ENCODE results near the gene MBNL1.
A peak's percentile ranks its signal among the peaks of the same experiment; 100 is the strongest.
"Not testable (repeated sequence)": the region's sequence is repeated elsewhere in the genome, so short reads cannot be mapped to it uniquely, and the experiment has no call there.

MBNL1 gene

DNA sequence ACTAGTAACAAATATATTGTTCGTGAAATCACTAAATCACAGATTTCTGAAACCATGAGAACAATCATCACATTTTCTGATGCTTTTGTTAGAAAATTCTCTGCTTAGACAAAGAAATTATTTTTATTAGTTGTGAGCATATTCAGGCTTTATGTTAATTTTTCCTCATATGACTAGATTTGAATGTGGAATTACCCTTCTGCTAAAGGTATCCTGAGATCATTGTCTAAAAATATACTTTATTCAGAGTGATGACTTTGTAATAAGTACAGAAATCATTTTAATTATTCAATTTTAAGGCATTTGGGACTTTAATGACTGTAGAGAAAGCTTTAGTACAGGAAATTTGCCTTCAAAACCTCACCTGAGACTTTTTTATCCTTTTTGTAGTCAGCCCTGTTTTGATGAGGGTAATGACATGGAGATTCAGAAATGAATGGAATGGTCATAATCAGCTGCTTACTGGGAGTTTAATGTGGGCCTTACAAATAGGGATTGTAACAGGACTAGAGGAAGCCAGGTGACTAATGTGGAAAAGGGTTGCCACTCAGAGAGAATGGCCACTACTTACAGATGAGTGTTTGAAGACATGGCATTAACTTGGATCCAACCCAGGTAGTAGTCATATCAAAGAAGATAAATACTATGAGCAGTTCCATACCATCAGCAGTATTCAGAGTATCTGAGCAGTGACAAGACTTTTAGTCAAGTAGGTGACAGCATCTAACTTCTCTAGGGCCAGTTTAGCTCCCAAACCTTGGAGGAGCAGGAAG is 148.3 kb downstream of the MBNL1 start:
- no peak for DNase-seq

DNA sequence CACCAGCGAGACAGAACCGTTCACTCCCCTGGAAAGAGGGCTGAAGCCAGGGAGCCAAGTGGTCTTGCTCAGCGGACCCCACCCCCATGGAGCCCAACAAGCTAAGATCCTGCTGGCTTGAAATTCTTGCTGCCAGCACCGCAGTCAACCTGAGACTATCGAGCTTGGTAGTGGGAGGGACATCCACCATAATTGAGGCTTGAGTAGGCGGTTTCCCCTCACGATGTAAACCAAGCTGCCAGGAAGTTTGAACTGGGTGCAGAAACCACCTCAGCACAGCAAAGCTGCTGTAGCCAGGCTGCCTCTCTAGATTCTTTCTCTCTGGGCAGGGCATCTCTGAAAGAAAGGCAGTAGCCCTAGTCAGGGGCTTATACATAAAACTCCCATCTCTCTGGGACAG is 151.0 kb downstream of the MBNL1 start:
- DNase-seq: no peak

DNA sequence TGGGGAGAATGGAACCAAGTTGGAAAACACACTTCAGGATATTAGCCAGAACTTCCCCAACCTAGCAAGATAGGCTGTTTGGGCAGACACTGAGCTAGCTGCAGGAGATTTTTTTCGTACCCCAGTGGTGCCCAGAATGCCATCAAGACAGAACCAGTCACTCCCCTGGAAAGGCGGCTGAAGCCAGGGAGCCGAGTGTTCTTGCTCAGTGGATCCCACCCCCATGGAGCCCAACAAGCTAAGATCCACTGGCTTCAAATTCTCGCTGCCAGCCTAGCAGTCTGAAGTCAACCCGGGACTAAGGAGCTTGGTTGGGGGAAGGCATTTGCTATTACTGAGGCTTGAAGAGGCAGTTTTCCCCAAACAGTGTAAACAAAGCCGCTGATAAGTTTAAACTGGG is 152.4 kb downstream of the MBNL1 start:
- no peak for DNase-seq

DNA sequence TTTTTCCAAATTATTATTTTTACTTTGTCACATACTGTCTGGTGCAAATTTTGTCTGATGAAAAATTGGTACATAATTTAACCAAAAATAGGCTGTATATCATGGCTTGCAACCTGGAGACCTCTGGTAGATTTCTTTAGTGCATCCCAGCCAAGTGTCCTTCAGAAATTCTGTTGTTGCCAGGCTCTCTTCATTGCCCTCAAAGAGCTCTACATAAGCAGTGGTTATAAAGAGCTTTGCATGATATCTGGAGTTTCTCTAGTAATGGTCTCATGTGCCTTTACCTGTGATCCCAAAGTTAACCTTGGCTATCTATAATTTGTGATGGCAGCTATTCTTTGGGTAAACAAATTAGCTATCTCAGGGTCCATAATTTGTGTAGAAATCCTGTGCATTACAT is 157.7 kb downstream of the MBNL1 start:
- no peak for DNase-seq

DNA sequence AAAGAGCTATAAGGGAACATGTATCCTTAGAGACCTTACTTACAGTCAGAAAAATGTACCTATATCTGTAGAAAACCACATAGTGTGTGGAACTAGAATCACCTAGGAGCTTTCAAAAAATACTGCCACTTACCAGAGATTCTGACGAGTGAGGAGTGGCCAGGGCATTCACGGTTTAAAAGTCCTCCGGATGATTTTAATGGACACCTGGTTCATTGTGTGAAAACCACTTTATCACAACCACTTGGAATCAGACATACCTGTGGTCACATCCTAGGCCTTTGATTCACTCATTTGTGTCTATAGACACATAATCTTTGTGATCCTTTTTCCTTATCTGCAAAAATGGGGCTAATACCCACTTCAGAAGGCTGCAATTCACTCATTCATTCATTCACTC is 159.8 kb downstream of the MBNL1 start:
- no peak for DNase-seq

DNA sequence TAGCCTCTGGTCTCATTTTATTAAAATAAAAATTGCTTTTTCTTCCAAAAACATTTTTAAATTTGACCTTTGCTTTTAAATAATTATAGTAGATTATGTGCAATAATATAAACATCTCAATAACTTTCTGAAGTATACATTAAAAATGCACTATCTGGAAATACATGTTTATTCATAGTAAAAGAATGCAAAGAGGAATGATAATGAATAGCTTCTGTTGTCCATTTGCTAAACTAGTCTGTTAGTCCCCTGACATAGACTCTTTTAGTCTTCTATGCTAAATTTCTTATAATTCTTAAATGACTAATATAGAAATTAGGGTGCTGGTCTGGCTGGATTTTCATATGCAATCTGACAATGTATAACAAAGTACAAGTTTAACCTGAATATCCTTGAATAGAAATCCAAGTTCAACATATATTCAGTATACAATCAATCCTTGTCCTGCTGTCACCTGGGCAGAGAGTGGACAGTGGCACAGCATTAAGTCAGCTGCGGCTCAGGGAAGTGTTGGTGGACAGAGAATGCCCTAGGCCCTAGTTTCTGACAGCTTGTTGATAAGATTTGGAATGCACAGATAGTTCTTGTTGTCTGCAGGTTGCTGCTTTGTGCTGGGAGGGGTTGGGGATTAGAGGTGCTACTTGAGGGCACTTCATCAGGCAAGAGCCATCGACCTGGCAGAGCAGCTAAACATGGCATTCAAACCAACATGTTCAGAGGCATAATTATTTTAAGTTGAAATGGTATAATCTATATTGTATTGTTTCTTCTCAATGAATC is 161.7 kb downstream of the MBNL1 start:
- DNase-seq: peak; percentile 24

DNA sequence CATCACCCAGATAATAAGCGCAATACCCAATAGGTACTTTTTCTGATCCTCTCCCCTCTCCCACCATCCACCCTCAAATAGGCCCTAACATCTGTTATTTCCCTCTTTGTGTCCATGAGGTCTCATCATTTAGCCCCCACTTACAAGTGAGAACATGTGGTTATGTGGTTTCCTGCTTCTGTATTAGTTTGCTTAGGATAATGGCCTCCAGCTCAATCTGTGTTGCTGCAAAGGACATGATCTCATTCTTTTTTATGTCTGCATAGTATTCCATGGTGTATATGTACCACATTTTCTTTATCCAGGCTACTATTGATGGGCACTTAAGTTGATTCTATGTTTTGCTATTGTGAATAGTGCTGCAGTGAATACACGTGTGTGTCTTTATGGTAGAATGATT is 165.4 kb downstream of the MBNL1 start:
- no peak for DNase-seq

DNA sequence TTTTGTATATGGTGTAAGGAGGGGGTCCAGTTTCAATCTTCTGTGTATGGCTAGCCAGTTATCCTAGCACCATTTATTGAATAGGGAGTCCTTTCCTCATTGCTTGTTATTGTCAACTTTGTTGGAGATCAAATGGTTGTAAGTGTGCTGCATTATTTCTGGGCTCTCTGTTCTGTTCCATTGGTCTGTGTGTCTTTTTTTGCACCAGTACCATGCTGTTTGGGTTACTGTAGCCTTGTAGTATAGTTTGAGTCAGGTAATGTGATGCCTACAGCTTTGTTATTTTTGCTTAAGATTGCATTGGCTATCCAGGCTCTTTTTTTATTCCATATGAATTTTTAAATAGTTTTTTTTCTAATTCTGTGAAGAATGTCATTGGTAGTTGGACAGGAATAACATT is 166.5 kb downstream of the MBNL1 start:
- DNase-seq: not testable (repeated sequence)

DNA sequence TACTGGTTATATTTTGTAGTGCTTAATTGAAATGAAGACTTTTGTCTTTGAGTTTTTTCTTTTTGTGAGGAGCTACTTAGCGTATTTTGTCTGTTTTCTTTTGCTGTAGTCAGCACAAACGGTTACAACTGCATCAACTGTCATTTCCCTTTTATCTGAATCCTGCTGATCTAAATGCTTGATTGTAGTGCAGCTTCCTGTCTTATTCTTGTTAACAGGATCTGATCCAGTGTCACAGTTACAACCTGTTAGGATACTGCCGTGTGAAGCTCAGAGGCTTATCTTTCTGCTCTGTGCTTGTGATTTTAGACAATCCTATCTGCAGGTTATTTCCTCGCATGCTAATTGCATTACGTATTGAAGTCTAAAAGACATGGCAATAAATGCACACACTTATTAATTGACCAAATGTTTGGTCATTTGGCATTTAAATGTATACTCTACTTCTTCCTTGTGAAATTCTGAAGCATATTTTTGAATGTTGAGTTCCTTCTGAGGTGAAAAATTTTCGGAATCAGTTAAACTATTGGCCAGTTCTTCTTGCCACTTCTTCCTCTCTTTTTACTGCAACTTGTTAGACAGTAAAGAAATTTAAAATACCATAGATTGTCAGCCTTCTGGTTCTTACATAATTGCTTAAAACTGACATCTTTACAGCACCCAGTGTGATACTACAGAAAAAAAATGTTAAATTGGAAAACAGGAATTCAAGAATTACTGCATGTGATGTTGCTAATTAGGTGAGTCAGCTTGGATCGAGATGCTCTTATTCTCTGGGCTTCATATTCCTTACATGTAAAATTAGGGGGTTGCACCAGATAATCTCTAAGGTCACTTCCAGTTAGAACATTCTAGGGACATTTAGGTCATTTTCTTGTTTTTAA is 168.2 kb downstream of the MBNL1 start:
- no peak for DNase-seq

DNA sequence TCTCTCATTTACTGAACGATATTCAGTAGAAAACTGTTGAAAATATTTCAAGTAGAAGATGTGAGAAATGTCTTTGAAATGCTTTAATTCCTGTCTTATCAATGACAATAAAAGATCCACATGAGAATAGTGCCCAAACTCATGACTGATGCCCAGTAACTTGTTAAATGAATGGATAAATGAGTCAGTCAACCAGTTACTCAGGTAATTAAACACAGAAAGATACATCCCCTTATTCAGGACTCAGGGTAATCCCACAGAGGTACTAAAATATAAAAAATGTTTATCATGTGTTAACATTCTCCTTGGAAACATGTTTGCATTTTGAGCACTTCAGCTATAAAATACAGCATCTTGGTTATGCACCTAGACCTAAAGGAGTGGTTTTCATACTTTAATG is 169.5 kb downstream of the MBNL1 start:
- no peak for DNase-seq

DNA sequence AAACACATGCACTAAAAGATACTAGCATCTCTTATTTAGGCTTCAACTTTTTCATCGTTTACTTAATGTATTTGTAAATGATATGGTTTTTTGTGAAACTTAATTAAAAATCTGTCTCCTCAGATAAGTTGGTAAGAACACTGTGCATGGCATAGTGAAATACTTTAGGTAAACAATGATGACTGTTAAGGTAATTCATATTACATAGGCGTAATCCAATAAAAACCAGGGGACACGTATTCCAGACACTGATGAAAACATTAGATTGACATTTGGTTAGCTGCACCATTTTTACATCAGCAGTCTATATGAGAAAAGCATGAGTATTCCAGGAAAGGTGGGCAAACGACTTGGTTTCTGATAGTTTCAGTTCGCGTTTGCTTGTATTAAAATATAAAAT is 170.0 kb downstream of the MBNL1 start:
- DNase-seq: no peak

DNA sequence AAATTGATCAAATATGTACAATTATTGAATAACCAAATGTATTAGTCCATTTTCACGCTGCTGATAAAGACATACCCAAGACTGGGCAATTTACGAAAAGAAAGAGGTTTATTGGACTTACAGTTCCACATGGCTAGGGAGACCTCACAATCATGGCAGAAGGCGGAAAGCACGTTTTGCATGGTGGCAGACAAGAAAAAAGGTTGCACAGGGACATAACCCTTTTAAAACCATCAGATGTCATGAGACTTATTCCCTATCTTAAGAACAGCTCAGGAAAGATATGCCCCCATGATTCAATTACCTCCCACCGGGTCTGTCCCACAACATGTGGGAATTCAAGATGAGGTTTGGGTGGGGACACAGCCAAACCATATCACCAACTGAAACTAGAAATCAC is 171.5 kb downstream of the MBNL1 start:
- not testable (repeated sequence) for DNase-seq

DNA sequence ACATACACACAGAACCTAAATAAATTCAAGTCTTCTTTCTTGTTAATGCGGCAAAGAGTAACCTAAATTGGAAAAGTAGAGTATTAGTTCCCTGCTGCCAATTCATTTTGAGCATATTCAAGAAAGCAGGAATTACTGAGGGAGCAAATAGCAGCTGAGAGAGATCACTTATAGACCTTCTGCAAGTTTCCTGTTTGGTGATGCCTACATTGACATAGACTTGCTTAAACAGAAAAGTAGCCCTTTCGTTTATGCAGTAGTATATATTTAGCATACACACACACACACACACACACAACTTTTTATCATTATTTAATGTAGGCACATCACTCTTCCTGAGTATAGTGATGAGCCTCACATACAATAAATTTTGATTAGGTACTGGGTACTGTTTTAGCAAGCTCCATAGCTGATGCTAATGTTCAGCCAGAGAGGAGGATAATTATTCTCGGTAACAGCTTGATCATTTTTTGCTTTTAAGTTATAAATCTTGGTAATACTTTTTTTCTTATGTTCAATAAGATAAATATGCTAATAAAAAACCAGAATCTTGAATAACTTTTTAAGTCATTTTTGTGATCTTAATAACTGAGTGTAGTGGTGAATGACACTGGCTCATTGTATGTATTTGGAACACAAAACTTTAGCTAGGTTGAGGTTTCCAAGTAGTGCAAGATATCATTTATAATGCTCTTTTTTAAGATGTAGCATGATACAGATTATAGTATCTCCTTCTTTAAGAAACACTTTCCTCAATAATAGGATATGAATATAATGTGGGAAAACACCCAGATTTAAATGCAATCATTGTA is 174.7 kb downstream of the MBNL1 start:
- no peak for DNase-seq

DNA sequence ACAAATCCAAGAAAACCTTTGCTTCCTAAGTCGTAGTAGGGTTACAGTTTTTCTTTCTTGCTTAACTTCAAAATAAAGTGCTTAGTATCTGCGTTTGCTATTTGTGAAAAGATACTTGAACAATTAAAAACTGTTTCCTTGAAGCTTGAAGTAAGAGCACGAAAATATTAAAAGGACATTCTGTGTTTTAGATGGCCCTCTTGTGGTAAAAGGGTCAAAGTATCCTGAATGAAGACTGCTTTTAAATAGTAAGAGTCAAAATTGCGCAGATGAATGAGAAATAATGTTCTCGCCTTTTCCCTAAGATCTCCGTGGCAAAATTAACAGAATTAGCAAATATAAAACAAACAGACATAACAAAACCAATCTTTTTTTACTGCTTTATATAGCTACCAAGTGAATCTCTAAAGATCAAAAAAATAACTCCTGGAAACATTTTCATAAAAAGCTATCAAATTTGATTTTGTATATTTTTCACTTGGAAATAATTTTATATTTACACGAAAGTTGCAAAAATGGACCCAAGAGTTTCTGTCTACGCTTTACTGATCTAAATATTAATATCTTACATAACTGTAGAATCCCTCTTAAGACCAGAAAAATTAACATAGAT is 175.4 kb downstream of the MBNL1 start:
- peak; percentile 50 for DNase-seq

DNA sequence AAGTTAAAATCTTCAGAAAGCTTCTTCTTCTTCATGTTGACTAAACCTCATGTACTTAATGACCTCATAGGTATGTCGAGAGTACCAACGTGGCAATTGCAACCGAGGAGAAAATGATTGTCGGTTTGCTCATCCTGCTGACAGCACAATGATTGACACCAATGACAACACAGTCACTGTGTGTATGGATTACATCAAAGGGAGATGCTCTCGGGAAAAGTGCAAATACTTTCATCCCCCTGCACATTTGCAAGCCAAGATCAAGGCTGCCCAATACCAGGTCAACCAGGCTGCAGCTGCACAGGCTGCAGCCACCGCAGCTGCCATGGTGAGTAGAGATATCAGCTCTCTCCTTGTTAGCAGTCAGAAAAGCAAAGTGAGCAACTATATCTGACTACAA is 176.5 kb downstream of the MBNL1 start:
- DNase-seq: no peak

DNA sequence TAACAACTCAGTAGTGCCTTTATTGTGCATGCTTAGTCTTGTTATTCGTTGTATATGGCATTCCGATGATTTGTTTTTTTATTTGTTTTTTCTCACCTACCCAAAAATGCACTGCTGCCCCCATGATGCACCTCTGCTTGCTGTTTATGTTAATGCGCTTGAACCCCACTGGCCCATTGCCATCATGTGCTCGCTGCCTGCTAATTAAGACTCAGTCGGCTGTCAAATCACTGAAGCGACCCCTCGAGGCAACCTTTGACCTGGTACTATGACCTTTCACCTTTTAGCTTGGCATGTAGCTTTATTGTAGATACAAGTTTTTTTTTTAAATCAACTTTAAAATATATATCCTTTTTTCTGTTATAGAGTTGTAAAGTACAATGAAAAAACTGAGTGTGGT is 177.8 kb downstream of the MBNL1 start:
- no peak for DNase-seq

DNA sequence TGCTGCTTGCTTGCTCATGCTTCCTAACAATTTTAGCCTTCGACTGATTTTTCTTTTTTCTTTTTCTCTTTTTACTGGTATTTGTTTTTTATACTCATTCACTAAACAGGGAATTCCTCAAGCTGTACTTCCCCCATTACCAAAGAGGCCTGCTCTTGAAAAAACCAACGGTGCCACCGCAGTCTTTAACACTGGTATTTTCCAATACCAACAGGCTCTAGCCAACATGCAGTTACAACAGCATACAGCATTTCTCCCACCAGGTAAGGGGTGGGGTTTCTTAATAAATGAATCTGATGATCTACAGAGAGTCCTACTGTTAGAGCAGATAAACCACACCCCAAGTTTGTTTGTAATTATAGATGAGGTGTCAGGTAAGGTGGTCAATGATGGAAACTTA is 178.8 kb downstream of the MBNL1 start:
- no peak for DNase-seq

DNA sequence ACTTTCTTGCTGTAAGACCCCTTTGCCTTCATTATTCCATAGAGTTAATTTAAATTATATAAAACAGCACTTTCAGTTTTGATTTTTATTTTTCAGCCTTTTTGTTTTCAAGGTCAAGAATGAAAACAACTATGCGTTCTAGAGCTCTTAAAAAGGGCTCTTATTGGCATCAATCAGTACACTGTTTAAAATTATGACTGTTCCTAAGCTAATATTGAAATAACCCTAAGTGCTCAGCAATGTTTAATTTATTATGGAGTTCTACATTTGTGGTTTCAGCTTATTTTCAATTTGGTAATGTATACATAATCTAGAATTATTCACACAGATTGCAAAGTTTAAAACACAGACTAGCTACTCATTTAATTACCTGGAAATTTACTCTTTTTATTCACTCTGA is 179.4 kb downstream of the MBNL1 start:
- no peak for DNase-seq

DNA sequence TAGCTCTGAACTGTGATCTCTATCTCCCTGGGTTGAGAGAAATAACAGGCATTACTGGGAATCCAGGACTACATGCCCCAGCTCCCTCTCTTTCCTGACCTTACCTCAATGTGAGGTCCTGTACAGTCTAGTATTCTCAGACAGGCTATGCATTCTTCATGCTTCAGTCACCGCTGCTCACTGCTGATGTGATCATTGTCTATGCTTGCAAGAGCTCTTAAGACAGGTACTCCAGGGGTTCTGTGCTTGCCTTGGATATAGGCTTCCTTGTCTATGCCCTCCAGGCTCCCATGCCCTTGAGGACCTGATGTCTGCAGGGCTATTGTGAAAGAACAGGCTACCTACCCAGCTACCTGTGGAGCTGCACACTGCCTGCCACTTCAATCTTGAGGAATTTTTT is 183.6 kb downstream of the MBNL1 start:
- no peak for DNase-seq

DNA sequence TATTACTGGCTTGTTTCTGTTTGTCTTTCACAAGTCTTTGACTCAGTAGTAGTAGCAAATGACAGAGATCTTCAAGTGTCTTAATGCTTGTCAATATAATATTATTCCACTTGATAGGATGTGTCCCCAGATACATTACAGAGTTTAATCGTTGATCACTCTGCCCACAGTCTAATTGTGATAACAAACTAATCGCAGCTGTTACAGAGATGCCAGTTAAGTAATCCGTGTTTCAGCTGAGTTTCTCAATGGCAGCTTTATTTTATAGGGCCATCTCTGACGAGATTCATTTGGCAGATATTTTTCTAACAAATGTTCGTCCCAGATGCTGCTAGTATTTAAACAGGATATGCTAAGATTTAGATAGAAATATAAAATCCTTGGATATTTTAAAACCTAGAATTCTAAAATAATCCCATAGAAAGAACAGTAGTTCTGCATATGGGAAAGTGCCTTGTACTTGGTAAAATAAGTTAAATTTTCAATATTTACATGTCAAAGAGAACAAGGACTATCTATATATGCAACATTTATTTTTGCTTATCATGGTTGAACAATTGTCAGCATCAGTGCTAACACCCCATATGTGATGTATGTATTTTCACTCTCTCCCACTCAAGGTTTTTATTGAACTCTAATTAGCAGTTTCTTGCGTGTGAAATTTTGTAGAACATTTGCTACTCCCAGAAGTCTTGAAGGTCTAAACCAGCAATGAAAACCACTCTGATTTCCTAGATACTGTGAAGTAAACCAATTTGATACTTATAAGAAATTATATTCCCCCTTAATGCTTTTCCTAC is 185.5 kb downstream of the MBNL1 start:
- DNase-seq: no peak

DNA sequence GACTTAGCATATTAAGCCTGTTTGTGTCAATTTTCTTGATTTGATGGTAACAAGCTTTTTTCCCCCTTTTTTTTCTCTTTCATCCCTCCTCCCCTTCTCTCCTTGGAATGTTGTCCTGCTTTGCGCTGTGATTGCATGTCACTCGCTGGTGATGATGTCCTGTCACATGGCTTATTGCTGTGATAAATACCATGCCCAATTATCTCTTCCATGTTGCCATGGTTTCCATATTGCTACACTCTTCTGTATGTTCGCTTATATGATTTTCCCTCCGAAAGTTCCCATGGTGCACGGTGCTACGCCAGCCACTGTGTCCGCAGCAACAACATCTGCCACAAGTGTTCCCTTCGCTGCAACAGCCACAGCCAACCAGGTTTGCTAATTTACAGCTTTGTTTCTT is 187.3 kb downstream of the MBNL1 start:
- no peak for DNase-seq
